NCI-H146 (cell line): ENCODE results near the gene DSTN.

ENCODE experiments used
- DNase-seq: peaks from one replicate; lab custom pipeline; 2025; lab: John Stamatoyannopoulos, UW

DSTN gene

GRCh38 chr20:17624551-17625245 lies 54.8 kb downstream of the DSTN start:
- DNase-seq, result no peak

GRCh38 chr20:17625246-17626051 lies 55.6 kb downstream of the DSTN start:
- no peak for DNase-seq

DNA sequence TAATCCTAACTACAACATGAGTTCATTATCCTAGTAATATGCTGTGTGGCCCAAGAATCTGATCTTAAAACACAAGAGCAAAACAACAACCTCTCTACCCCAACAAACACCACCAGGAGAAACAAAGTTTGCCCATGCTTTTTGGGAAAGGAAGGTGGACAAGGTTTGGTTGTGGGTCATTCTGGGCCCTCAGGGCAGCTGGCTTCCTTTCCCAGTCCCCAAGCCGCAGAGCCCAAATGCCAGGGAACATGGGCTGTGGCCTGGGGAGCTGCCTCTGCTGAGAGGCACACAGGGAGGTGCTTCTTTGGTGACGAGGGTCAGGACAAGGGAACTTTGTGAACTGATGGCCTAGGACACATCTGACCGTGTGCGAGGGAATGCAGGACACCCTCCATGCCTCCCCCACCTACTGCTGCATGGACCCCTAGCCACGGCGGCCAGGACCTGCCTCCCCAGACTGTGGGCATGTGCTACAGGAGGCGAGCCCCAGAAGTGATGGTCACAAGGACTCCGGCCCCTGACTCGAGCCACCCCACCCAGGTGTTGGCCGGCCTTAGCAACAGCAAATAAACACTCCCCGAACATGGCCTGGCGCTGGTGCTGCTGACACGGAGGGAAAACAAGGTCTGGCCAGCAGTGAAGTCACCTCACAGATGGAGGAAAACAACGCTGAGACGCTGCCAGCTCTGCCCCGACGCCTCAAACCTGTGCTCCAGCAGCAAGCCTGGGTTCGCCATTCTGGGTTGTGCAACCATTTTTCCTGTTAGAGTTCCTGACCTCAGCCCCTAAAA lies 56.5 kb downstream of the DSTN start:
- DNase-seq, result no peak

DNA sequence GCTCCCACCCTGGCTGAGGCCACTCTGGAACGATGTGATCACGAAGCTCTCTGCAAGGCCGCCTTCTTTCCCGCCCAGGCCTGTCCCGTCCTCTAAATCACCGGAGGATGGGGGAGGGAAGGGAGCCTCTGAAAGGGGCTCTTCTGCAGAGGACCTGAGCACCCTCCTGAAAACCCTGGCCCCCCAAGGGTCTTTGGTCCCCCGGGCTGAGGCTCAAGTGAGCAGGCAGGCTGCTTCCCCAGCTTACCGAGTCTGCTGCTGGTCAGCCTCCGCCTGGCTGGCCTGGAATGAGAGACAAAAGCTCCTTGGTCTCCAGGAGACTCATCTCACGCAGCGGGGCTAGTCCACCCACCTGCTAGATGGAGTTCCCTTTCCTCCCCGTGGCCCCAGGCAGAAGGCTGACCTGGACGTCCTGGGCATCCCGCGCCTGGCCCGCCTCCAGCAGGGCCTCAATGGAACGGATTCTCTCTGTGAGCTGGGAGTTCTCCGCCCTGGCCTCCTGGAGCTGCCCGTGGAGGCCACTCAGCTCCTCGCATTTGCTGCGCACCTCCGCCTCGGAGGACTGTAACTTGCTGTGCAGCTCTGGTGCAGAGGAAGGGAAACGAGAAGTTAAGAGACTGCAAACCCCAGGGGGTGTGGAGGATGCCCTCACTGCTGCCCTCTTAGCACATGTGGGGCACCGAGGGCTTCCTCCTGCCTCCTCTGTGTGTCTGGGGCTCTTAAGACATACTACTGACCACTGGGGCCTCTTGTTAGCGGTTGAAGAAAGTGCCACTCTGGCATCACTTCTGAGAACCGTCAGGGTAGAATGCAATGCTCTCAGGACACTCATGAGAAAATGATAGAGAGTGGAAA lies 57.5 kb downstream of the DSTN start:
- no peak for DNase-seq

DNA sequence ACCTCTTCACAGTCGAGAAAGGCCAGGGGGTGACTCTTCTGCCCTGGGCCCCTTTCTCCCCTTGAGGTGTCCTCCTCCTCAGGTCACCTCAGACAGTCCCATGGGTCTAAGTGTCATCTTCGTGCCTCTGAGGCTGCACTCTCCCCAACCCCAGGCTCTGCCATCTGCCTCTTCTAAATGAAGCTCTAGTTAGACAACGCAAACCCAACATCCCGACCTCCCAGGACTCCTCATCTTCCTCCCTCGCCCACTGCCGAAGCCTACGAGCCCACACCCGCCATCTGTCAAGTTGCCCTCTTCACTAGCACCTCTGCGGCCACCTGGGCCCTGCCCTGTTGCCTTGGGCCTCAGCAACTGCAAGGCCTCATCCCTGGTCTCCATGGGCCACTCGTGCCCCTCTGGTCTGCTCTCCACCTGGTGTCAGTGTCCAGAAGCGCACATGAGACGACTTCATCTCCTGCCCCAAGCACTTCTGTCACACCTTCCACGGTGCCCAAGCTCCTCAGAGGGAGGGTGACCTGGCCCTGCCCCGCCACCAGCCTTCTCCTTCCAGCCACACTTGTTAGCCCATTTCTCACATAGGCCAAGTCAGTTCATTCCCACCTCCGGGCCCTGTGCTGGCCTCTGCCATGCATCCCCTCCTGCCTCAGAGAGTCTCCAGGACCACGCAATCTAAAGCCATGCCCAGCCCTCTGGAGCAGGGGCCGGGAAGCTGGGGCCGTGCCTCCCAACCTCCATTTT lies 58.4 kb downstream of the DSTN start:
- no peak for DNase-seq

- DNase-seq, result no peak
Measured at GRCh38 chr20:17629025-17629424, 59.1 kb downstream of the DSTN start.

DNA sequence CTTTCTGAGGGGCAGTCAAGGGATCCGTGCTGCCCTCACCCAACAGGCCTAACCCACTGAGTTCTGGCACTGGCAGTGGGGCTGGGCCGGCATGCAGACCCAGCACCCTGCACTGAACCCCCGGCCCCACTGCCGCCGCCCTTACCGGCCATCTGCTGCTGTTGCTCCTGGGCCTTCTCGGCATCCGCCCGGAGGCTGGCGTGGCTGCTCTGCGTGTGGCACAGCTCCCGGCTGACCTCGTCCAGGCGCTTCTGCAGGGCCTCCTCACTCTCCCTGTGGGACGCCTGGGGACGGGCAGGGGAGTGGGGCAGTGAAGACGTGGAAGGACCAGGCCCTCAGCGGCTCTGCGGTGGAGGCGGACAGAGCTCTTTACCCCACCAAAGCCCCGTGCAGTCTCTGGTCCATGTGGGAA lies 59.8 kb downstream of the DSTN start:
- DNase-seq, result no peak

GRCh38 chr20:17630151-17630805 lies 60.4 kb downstream of the DSTN start:
- no peak for DNase-seq

DNA sequence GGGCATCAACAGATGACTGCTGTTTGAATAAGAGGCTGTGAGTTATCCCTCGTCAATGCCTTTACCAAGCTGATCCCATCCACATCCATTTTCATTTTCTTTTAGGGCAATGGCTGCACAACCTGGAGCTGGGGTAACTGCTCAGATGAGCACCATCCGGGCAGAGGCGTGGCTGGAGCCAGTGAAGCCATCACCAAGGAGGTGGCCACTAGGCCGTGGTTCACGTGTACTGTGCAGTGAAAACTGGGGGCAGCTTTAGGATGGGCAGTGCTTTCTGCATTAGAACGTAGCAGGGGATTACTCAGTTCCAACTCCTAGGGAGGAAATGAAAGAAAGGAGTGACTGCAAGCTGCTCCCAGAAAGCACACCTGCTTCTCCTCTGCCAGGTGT lies 60.9 kb downstream of the DSTN start:
- DNase-seq, result no peak

GRCh38 chr20:17631576-17632319 lies 61.9 kb downstream of the DSTN start:
- no peak for DNase-seq

DNA sequence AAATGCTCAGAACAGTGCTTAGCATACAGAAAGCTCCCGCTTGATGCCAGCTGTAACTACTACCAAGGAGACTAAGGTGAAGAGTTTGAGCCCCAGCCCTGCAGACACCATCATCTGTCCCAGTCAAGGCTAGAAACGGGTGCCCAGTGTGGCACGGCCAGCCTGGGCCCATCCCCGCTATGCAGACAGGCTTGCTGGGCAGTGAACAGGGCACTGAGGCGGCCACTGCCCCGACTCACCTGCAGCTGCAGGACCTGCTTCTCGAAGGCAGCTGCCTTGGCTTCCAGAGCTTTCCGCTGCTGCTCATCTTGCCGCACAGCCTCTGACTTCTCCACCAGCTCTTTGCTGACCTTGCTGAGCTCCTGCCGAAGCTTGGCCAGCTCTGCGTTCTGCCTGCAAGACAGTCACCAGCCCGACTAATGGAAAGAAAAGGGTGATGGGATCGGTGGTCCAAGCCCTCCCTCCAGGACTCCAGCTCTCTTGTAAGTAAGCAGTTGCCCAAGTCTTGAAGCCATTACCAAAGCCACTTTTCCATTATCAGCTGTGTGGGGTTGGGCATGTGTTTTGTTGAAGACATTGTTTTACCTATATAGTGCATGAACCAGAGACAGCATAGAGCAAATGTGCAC lies 63.5 kb downstream of the DSTN start:
- no peak for DNase-seq

GRCh38 chr20:17633850-17634500 lies 64.1 kb downstream of the DSTN start:
- DNase-seq, result no peak

DNA sequence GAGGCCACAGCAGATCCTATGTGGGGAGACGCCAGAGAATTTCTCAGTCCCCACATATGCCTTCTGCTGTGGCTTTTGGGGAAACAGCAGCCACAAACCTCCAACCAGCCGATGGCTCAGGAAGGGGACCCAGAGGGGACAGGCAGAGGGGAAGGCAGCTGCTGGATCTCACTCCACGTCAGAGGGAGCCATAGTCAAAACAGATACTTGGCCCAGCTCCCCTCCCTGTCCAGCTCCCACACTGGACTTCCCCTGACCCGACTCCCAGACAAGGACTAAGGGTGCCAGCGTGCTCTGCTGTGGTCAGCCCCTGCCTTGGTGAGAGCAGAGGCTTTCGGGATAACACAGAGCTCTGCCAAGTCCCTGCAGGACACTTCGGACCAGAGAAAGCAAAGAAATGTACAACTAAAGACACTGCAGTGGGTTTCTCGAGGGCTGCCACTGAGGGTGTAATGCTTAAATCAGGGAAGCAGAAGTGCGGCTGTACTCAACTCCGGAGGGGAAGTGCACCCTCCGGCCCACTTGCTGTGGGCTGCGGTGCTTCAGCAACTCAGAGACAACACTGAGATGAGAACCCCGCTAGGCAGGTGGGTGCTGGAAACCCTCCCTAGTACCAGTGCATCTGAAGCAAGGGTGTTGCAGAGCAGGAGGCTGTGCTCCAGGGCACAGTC lies 64.9 kb downstream of the DSTN start:
- DNase-seq, result no peak

DNA sequence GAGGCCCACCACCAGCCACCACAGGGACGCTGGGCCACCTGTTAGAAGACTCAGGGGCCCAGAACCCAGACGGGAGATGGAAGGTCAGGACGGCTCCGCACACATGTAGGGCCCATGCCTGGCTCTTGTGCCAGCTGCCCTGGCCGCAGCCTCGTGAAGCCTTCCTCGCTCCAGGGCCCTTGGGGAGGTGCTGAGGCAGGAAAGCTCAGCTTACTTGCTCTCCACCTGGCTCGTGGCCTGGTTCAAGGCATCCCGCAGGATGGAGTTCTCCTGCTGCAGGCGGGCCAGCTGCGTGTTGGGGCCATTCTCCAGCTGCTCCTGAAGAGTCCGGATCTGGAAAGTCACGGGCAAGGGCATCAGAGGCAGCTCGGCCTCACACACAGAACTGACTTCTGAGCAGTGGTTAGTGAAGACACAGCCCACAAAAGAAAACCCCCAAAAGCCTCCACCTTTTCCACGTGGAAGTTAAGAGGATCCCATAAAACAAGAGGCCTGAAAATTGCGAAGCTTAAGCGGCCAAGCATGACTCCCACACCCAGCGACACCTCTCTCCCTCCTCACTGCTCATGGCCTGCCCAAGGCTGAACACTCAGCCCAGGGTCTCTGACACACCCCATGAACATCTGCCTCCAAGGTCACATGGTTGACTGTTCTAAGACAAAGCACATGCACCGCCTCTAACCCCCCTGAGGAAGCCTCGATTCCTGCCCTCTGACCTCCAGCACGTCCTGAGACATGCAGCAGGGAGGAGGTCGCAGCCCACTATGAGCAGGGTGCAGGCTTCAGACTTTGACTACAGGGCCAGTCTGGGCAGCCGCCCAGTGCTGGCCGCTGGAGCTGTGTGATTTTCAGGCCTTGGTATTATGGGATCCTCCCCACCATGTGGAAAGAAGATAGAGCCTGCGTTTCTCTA lies 65.7 kb downstream of the DSTN start:
- DNase-seq, result no peak

DNA sequence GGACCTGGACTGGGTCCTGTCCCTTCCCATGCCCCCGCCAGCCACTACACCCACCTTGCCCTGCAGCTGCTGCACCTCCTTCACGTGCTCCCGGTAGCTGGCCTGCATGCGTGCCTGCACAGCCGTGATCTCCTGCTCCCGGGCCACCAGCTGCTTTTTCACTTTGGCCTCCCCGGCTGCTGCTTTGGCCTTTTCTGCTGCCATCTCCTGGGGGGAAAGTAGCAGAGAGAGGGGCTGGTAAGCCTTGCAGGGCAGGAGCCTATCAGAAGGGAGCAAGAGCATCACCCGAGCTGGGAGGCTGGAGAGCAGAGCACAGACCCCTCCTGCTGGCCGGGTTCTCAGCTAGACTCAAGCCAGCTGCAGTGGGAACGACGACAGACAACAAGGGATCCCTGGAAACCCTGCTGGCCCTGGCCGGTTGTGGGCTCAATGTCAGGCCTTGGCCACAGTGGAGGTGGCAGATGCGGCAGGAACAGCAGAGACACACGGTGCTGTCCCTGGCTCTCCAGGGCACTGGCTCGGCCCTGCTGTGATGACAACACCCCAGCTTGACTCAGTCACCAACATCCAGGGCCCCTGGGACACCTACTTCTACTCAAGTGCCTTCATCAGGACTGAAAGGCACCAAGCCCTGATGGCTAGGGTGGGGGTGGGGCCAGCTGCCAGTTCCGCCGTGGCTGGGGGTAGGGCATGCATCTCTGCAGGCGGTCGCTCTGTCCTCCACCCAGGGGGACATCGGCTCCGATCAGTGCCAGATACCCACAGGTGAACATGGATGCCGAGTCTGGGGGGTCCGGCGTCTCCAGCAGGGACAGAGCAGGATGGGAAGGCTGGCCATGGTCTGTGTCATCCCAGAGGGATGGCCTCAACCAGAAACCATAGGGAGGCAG lies 66.9 kb downstream of the DSTN start:
- DNase-seq, result peak; percentile 86

DNA sequence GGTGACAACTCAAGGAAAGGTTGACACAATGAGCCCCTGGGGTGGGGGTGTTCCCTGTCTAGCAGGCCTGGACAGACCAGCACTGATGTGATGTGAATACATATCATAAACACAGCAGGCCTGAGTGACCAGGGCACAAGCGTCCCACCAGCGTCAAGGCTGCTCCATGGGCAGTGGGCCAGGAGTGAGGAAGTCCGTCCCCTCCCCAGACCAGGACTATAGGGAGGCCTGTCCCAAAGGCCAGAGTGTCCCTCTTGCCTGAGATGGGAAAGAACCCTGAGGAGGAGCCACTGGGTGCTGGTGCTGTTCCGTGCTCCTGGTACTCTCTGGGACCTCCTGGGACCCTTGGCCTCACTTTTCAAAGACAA lies 67.5 kb downstream of the DSTN start:
- no peak for DNase-seq
